ENCODE data around the gene KIF5C. TPM values are rescaled to one million over a fixed set of nuclear protein-coding genes. Genes with fewer than 3 reads are reported as not detected.

Gene KIF5C
- polyA plus RNA-seq, 1 donor = 16.0 TPM

DNA sequence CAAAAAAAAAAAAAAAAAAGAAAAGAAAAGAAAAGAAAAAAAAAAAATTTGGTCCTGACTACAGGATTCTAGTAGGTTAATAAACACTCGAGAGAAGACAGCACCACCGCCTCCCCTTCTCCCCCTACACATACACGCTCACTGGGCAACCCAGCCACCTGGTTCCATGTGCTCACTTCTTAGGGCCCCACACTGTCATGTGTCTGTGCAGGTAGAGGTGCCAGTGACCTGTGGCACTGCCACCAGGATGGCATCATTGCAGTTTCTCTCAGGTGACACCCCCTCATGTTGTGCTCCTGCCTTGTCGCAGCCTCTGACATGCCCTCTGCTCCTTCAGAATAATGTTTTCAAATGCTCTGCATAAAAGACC lies 123.8 kb downstream of the KIF5C start:
- H3K4me1 ChIP-seq (ENCODE audit: control insufficient read depth, insufficient read depth, low read length) = peaks cover 3% of the 10 kb centered on the region
- H3K4me3 ChIP-seq (ENCODE audit: low read length) = no peak overlapping the region
- no peaks in the 10 kb centered on the region for H3K36me3 ChIP-seq (ENCODE audit: control insufficient read depth, insufficient read depth, low read length)
- no peaks in the 10 kb centered on the region for H3K27me3 ChIP-seq (ENCODE audit: control insufficient read depth, insufficient read depth, low read length)
- DNase-seq = no peak
- peaks cover 3% of the 10 kb centered on the region for H3K9me3 ChIP-seq (ENCODE audit: control insufficient read depth, low read depth, low read length)
- no CpG with 5 or more reads among the region's 4 CpGs for WGBS (ENCODE audit: insufficient coverage, low lambda C conversion rate)
- no peak overlapping the region for H3K27ac ChIP-seq (ENCODE audit: low read length)

DNA sequence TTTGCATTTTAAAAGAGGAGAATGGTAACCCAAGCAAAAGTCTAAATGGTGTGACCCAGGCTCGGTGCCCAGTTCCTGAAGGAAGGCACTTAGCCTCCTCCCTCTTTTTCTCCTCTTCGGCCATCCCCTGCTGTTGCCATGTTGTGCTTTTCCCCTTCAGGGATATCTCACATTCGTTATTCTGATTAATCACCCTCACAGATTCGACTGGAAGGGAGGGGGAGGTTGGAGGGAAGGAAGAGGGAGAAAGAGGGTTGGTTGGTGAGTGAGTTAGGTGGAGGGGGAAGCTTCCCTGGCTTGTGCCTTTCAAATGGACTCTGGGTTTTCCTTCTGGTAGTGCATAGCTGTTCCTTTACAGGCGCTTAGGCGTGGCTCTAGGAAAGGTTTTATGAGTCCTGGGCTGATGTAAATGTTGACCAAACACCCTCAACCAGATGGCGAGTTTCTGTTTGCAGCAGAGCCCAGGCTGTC lies 124.5 kb downstream of the KIF5C start:
- Histone ChIP-seq H3K4me3 (ENCODE audit: low read length) (no peak overlapping the region), H3K4me1 (ENCODE audit: control insufficient read depth, insufficient read depth, low read length) (peaks cover 3% of the 10 kb centered on the region), H3K27ac (ENCODE audit: low read length) (peak overlapping the region; percentile 26), H3K27me3 (ENCODE audit: control insufficient read depth, insufficient read depth, low read length) (no peaks in the 10 kb centered on the region), H3K36me3 (ENCODE audit: control insufficient read depth, insufficient read depth, low read length) (no peaks in the 10 kb centered on the region), H3K9me3 (ENCODE audit: control insufficient read depth, low read depth, low read length) (peaks cover 3% of the 10 kb centered on the region)
- no CpG with 5 or more reads among the region's 7 CpGs for WGBS (ENCODE audit: insufficient coverage, low lambda C conversion rate)
- DNase-seq = peak; percentile 50 to 76

DNA sequence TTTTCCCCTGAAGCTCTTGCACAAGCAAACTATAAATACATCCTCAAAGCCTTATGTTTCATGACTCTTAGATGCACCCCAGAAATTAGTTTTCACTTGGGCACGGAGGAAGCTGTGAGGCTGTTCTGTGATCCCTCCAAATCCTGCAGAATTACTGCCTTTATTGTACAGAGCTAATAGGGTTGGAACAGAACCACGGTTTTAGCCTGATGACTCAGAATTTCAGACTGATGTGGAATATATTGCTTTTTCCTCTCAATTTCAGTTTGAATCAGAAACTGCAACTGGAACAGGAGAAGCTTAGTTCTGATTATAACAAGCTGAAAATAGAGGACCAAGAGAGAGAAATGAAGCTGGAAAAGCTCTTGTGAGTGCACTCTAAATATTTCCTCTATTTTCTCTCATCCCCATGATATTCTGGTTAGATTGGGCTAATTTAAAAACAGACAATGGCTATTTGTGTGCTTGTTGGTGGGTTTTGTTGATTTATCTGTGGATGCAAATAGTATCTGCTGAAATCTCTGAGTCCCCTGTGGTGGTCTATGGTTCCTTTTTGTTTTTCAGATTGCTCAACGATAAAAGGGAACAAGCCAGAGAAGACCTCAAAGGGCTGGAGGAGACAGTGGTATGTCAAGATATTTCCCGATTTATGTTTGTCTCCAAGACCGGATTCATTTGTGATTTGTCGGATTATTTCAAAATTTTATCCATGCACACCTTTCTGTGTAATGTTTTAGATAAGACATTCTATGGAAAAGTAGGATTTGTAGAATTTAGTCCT lies 125.3 kb downstream of the KIF5C start:
- Histone ChIP-seq H3K27ac (ENCODE audit: low read length) (peak overlapping the region; percentile 26), H3K4me3 (ENCODE audit: low read length) (no peak overlapping the region), H3K9me3 (ENCODE audit: control insufficient read depth, low read depth, low read length) (peaks cover 3% of the 10 kb centered on the region), H3K4me1 (ENCODE audit: control insufficient read depth, insufficient read depth, low read length) (peaks cover 3% of the 10 kb centered on the region), H3K36me3 (ENCODE audit: control insufficient read depth, insufficient read depth, low read length) (no peaks in the 10 kb centered on the region), H3K27me3 (ENCODE audit: control insufficient read depth, insufficient read depth, low read length) (no peaks in the 10 kb centered on the region)
- 100% methylated on average over 3 of the region's 6 CpGs for WGBS (ENCODE audit: insufficient coverage, low lambda C conversion rate)
- no peak for DNase-seq

DNA sequence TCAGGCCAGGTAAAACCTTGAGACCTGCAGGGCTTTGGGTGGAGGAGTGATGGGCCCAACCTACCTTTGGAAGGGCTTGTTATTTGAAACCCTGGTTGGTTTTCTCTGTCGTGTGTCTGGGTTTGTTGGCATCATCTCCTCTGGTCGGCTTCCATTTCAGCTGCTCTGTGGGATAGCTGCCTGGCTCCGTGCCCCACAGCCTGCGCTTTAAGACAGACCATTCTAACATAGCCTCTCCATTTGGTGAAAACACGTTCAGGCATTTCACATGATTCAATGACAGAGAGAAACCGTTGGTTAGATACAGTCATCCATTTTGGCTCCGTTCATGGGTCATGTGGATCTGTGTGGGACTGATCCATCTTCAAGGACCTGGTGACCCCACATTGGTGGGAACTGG lies 126.5 kb downstream of the KIF5C start:
- peaks cover 3% of the 10 kb centered on the region for H3K9me3 ChIP-seq (ENCODE audit: control insufficient read depth, low read depth, low read length)
- H3K27ac ChIP-seq (ENCODE audit: low read length) = no peak overlapping the region
- peaks cover 3% of the 10 kb centered on the region for H3K4me1 ChIP-seq (ENCODE audit: control insufficient read depth, insufficient read depth, low read length)
- no CpG with 5 or more reads among the region's 7 CpGs for WGBS (ENCODE audit: insufficient coverage, low lambda C conversion rate)
- no peak for DNase-seq
- no peaks in the 10 kb centered on the region for H3K36me3 ChIP-seq (ENCODE audit: control insufficient read depth, insufficient read depth, low read length)
- no peak overlapping the region for H3K4me3 ChIP-seq (ENCODE audit: low read length)
- H3K27me3 ChIP-seq (ENCODE audit: control insufficient read depth, insufficient read depth, low read length) = no peaks in the 10 kb centered on the region

DNA sequence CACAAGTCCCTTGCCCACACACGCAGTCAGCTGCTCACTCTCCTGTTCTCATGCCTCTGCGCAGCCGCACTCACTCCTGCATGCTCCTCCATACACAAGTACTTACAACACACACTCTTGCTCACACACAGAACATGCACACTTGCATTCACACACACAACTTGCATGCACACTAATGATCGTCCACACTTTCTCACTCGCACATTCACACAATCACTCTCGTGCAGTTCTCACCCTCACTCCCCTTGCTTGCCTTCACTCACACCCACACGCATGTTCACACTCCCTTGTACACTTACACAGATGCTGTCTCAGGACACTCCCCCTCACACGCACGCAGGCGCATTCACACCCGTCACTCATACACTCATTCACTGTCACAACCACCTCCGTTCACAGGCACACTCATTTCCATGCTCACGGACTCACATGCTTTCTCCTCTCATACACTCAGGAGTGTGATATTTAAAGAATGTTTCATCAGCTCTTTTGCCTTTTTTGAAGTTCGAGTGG lies 127.4 kb downstream of the KIF5C start:
- WGBS (ENCODE audit: insufficient coverage, low lambda C conversion rate) = 100% methylated on average over 4 of the region's 14 CpGs
- peaks cover 3% of the 10 kb centered on the region for H3K4me1 ChIP-seq (ENCODE audit: control insufficient read depth, insufficient read depth, low read length)
- H3K4me3 ChIP-seq (ENCODE audit: low read length) = no peak overlapping the region
- DNase-seq = no peak
- no peaks in the 10 kb centered on the region for H3K27me3 ChIP-seq (ENCODE audit: control insufficient read depth, insufficient read depth, low read length)
- H3K36me3 ChIP-seq (ENCODE audit: control insufficient read depth, insufficient read depth, low read length) = no peaks in the 10 kb centered on the region
- no peak overlapping the region for H3K27ac ChIP-seq (ENCODE audit: low read length)
- peaks cover 3% of the 10 kb centered on the region for H3K9me3 ChIP-seq (ENCODE audit: control insufficient read depth, low read depth, low read length)

DNA sequence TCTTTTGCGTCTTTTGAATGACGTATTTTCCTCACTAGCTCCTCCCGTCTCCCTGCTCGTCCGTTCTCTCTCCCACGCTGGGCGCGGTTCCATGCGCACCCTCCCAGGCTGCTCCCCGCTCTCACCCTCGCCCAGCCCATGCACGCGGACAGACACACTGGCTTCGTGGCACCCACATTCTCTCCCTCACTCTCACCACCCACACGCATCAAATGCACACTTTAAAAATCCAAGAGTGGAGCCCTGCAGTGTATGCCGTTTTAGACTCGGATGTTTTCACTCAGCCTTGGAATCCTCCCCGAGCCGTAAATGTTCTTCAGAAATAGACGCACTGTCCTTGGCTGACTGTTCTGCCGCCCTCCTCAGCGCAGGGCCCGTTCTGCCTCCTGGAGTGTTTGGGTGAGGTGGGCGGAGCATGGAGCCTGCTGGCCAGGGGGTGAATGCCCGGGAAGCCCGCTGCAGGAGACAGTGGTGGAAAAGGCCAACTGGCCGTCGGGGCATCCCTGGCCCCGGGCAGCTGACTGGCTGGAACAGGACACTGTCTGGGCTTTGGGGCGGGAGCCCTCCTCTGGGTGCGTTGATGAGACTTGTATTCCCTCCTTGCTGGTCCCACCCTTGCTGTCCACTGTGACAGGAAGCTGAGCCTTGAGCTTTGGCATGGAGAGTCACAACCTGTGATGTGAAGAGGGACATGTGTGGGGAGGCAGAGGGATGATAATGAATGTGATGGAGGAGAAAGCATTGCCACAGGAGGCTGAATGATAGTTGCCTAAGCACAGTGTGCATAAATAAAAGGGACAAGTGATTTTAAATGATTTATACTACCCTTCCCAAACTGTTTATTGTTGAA lies 128.1 kb downstream of the KIF5C start:
- no peak overlapping the region for H3K27ac ChIP-seq (ENCODE audit: low read length)
- peaks cover 3% of the 10 kb centered on the region for H3K4me1 ChIP-seq (ENCODE audit: control insufficient read depth, insufficient read depth, low read length)
- H3K4me3 ChIP-seq (ENCODE audit: low read length) = no peak overlapping the region
- 100% methylated on average over 10 of the region's 31 CpGs for WGBS (ENCODE audit: insufficient coverage, low lambda C conversion rate)
- H3K27me3 ChIP-seq (ENCODE audit: control insufficient read depth, insufficient read depth, low read length) = no peaks in the 10 kb centered on the region
- H3K36me3 ChIP-seq (ENCODE audit: control insufficient read depth, insufficient read depth, low read length) = no peaks in the 10 kb centered on the region
- peaks cover 3% of the 10 kb centered on the region for H3K9me3 ChIP-seq (ENCODE audit: control insufficient read depth, low read depth, low read length)
- no peak for DNase-seq

DNA sequence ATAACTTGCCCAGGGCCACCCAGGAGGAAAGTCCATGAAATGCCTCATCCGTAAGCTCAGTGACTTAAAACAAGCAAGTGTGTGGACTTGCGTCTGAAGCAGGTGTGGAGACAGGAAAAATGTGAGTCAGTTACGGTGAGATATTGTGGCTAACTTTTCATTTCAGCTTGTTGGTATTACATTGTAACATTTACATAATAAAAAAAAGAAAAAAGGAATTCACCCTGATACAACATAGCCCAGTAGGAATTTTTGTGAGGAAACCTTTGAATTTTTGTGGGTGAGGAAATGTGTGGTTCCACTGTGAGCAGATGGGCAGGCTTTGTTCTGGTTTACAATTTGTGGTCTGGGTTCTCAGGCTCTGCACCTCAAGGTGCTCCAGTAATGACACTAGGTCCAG lies 129.8 kb downstream of the KIF5C start:
- Histone ChIP-seq H3K27ac (ENCODE audit: low read length) (no peak overlapping the region), H3K9me3 (ENCODE audit: control insufficient read depth, low read depth, low read length) (peaks cover 3% of the 10 kb centered on the region), H3K36me3 (ENCODE audit: control insufficient read depth, insufficient read depth, low read length) (no peaks in the 10 kb centered on the region), H3K4me3 (ENCODE audit: low read length) (no peak overlapping the region), H3K4me1 (ENCODE audit: control insufficient read depth, insufficient read depth, low read length) (no peaks in the 10 kb centered on the region), H3K27me3 (ENCODE audit: control insufficient read depth, insufficient read depth, low read length) (no peaks in the 10 kb centered on the region)
- no peak for DNase-seq
- WGBS (ENCODE audit: insufficient coverage, low lambda C conversion rate) = 100% methylated on average over 2 of the region's 3 CpGs

DNA sequence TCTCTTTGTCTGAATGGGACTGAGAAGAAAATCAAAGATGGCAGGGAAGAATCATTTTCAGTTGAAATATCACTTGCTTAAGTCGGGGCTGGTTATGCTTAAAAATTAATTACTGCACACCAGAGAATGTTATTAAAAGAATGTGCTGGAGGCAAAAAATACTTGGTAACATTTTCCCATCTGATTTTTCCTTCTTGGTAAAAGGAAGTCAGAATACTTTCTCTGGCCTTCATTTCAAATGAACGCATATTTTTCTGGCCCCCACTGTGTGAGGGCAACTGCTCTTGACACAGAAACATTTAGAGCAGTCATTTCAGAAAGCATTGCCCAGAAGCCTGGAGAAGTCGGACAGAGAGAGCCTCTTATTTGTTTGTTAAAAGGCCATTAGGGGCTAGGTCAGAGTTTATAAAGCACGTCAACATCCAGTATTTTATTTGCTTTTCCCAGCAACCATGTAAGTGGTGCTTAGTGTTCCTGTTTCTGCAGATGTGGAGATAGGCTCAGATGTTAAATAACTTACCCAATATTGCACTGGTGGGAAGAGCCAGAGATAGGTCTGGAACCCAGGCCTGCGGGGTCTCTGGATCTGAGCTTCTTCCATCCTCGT lies 130.5 kb downstream of the KIF5C start:
- H3K27ac ChIP-seq (ENCODE audit: low read length) = no peak overlapping the region
- peaks cover 3% of the 10 kb centered on the region for H3K9me3 ChIP-seq (ENCODE audit: control insufficient read depth, low read depth, low read length)
- no peak overlapping the region for H3K4me3 ChIP-seq (ENCODE audit: low read length)
- no CpG with 5 or more reads among the region's 6 CpGs for WGBS (ENCODE audit: insufficient coverage, low lambda C conversion rate)
- no peak for DNase-seq
- H3K27me3 ChIP-seq (ENCODE audit: control insufficient read depth, insufficient read depth, low read length) = no peaks in the 10 kb centered on the region
- H3K36me3 ChIP-seq (ENCODE audit: control insufficient read depth, insufficient read depth, low read length) = no peaks in the 10 kb centered on the region
- H3K4me1 ChIP-seq (ENCODE audit: control insufficient read depth, insufficient read depth, low read length) = no peaks in the 10 kb centered on the region

DNA sequence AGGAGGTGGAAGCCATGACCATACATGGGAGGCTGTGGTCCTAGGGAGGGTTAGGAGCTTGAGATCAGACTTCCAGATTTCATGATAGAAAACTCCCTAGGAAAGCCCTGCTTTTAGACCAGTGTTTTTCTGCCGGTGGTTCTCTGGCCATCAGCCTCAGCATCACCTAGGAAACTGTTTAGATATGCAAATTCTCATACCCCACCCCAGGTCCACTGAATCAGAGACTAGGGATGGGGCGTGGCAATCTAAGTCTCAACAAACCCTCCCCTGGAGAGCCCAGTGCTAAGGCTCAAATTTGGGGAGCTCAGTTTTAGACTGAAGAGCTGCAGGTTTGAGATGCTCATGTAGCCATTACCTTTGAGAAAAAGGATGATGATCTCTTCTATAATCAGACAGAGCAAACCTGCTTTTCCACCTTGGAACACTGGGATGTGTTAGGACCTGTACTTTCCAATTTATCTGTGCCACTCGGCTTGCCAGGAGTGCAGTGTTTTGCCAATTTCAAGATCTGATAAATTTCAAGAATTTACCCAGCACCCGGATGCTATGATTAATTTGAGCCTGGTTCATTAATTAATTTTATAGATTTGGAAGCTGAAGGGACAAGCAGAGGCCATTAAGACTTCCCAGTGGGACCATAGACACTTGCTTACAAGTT lies 132.0 kb downstream of the KIF5C start:
- no peak for DNase-seq
- no peak overlapping the region for H3K4me3 ChIP-seq (ENCODE audit: low read length)
- WGBS (ENCODE audit: insufficient coverage, low lambda C conversion rate) = 80% methylated on average over 1 of the region's 4 CpGs
- H3K36me3 ChIP-seq (ENCODE audit: control insufficient read depth, insufficient read depth, low read length) = no peaks in the 10 kb centered on the region
- H3K4me1 ChIP-seq (ENCODE audit: control insufficient read depth, insufficient read depth, low read length) = no peaks in the 10 kb centered on the region
- H3K27me3 ChIP-seq (ENCODE audit: control insufficient read depth, insufficient read depth, low read length) = no peaks in the 10 kb centered on the region
- peaks cover 3% of the 10 kb centered on the region for H3K9me3 ChIP-seq (ENCODE audit: control insufficient read depth, low read depth, low read length)
- H3K27ac ChIP-seq (ENCODE audit: low read length) = no peak overlapping the region

DNA sequence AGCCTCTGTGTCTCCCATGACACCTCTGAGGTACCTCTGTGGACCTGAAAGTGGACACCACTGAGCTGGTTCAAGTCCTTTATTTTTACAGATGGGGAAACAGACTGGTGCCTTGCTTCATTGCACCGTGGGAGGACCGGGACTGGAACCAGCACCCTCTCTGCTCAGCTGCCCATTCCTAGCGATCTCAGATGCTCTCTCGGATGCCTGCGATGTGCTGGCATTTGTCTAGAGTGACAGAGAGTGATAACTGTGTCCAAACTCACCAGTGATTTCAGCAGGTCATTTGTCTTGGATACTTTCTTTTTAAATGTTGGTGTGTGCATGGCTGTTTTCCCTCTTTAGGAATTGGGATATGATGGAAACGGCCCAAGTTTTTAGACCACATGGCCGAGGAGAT lies 133.4 kb downstream of the KIF5C start:
- H3K9me3 ChIP-seq (ENCODE audit: control insufficient read depth, low read depth, low read length) = no peaks in the 10 kb centered on the region
- H3K36me3 ChIP-seq (ENCODE audit: control insufficient read depth, insufficient read depth, low read length) = no peaks in the 10 kb centered on the region
- no peak overlapping the region for H3K4me3 ChIP-seq (ENCODE audit: low read length)
- H3K4me1 ChIP-seq (ENCODE audit: control insufficient read depth, insufficient read depth, low read length) = no peaks in the 10 kb centered on the region
- no peak overlapping the region for H3K27ac ChIP-seq (ENCODE audit: low read length)
- no CpG with 5 or more reads among the region's 7 CpGs for WGBS (ENCODE audit: insufficient coverage, low lambda C conversion rate)
- no peak for DNase-seq
- H3K27me3 ChIP-seq (ENCODE audit: control insufficient read depth, insufficient read depth, low read length) = no peaks in the 10 kb centered on the region
